Gastroesophageal sphincter (tissue), 4 donors: Measurements from ENCODE around the gene PARD3B. TPM values are rescaled to one million over a fixed set of nuclear protein-coding genes. Genes with fewer than 3 reads are reported as not detected.

Experiments
- ATAC-seq: fragments of 150-250 bp; one replicate; pipeline ENCODE4 v1.9.1; 2016; ENCODE audit warnings: mild to moderate bottlenecking, moderate library complexity
- H3K27ac ChIP-seq, 4 donors: fragments of 200-600 bp; sonication (generic) in 3 of 4; 1 replicate in 3 of 4; 2 replicates in 1 of 4; pipeline ENCODE4 v1.5.1; 2016 to 2019
- H3K27me3 ChIP-seq: fragments of 200-600 bp; sonication (generic); one replicate; pipeline ENCODE4 v1.5.1; 2019
- H3K36me3 ChIP-seq, 2 donors: fragments of 200-600 bp; sonication (generic); one replicate each; pipeline ENCODE4 v1.5.1; 2019; ENCODE audit warnings: control low read depth in 1 of 2
- H3K4me1 ChIP-seq, 3 donors: fragments of 200-600 bp; sonication (generic); 1 replicate in 2 of 3; 2 replicates in 1 of 3; pipeline ENCODE4 v1.5.1; 2016 to 2019; ENCODE audit warnings: control low read depth in 2 of 3
- H3K4me3 ChIP-seq, 2 donors: fragments of 200-600 bp; sonication (generic); one replicate each; pipeline ENCODE4 v1.5.1; 2019; ENCODE audit warnings: mild to moderate bottlenecking in 1 of 2, moderate library complexity in 1 of 2
- H3K9me3 ChIP-seq, 3 donors: fragments of 200-600 bp; sonication (generic); one replicate each; pipeline ENCODE4 v1.5.1; 2017 to 2019; ENCODE audit warnings: control low read depth in 2 of 3
- EP300 ChIP-seq: sonication (generic); formaldehyde crosslinking; IDR thresholded peaks from one replicate; pipeline ENCODE4 v1.6.1; 2017; ENCODE audit warnings: antibody characterized with exemption, mild to moderate bottlenecking
- POLR2A ChIP-seq, 2 donors: fragments of 450-650 bp; IDR thresholded peaks; one replicate each; pipeline ENCODE4 v1.6.1; 2017; ENCODE audit warnings: antibody characterized with exemption in 2 of 2, mild to moderate bottlenecking in 2 of 2, moderate library complexity in 1 of 2
- POLR2AphosphoS5 ChIP-seq: sonication (generic); formaldehyde crosslinking; IDR thresholded peaks from one replicate; pipeline ENCODE4 v1.6.1; 2017; ENCODE audit warnings: antibody characterized with exemption
- WGBS, 2 donors: methylation state at CpG; one replicate each; pipeline ENCODE4 v1.1.5; 2018; ENCODE audit warnings: low coverage in 1 of 2; 5-methylcytosine and 5-hydroxymethylcytosine counted together
- total RNA-seq, 4 donors: library from RNA; depleted of rRNA; stranded (reverse); fragments of >200 nt; gene quantifications; one replicate each; pipeline ENCODE4 v1.1.0, GENCODE V29; 2016
- TF ChIP-seq, protein P1 (sequence below), 4 experiments: fragments of 200-600 bp in 2 of 4; fragments of 450-650 bp in 2 of 4; sonication (generic) in 1 of 4; IDR thresholded peaks; one replicate each; pipeline ENCODE4 v1.5.1; 2017 to 2019; ENCODE audit warnings: antibody characterized with exemption in 4 of 4, mild to moderate bottlenecking in 2 of 4, moderate library complexity in 2 of 4

PARD3B gene
- total RNA-seq, 4 donors from 2014 or later: 29.6 to 42.2 (median 41.0) TPM

DNA sequence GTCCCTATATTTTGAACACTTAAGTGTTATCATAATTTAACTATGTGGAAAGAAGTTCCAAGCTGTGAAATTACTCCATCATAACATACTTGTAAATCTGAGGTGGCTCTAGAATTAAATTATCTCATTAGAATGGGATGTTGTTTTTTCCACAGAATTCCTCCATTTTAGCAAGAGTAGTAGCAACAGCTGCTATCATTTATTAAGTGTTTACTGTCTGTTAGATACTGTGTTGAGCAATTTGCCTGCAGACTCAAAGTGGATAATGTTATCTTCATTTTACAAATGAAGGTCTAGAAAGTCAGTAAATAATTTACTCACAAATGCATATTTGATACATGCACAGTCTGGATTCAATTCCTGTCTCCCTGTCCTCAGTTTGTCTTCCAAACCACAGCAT lies 632.3 kb downstream of the PARD3B start:
- Histone ChIP-seq H3K9me3 (no peaks in the 10 kb centered on the region), H3K27me3 (no peaks in the 10 kb centered on the region), H3K4me1 (peaks cover 0 to 8% (median 0%) of the 10 kb centered on the region in 3 donors), H3K4me3 (no peak overlapping the region), H3K27ac (no peak overlapping the region), H3K36me3 (no peaks in the 10 kb centered on the region)
- no peak for ATAC-seq
- TF ChIP-seq POLR2AphosphoS5 (no peak), EP300 (no peak), POLR2A (IDR thresholded peaks at IDR 0.05) (no peak)
- TF ChIP-seq, protein P1, sequence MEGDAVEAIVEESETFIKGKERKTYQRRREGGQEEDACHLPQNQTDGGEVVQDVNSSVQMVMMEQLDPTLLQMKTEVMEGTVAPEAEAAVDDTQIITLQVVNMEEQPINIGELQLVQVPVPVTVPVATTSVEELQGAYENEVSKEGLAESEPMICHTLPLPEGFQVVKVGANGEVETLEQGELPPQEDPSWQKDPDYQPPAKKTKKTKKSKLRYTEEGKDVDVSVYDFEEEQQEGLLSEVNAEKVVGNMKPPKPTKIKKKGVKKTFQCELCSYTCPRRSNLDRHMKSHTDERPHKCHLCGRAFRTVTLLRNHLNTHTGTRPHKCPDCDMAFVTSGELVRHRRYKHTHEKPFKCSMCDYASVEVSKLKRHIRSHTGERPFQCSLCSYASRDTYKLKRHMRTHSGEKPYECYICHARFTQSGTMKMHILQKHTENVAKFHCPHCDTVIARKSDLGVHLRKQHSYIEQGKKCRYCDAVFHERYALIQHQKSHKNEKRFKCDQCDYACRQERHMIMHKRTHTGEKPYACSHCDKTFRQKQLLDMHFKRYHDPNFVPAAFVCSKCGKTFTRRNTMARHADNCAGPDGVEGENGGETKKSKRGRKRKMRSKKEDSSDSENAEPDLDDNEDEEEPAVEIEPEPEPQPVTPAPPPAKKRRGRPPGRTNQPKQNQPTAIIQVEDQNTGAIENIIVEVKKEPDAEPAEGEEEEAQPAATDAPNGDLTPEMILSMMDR (IDR thresholded peaks at IDR 0.05): no peak

DNA sequence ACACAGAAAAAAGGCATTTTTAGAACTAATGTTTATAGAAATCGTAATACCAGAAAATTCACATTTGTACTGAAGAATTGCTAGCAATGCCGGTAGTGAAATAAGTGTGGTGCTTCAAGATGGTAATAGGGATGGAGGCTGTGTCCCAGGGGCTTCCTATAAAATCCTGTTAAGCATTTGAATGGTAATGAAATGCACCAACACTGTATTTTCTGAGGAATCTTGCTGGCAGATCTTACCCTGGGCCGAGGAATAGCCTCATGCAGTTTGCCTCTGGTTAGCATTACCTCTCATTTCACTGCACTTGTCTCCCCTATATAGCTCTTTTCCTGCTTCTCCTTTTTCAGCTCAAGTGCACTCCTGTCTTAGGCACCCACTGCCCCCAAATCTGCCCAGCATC lies 635.5 kb downstream of the PARD3B start:
- no peak for ATAC-seq
- no peak overlapping the region for H3K27ac ChIP-seq
- WGBS, 2 donors: 66 to 70% methylated on average over 2 to 3 of the region's 3 CpGs

DNA sequence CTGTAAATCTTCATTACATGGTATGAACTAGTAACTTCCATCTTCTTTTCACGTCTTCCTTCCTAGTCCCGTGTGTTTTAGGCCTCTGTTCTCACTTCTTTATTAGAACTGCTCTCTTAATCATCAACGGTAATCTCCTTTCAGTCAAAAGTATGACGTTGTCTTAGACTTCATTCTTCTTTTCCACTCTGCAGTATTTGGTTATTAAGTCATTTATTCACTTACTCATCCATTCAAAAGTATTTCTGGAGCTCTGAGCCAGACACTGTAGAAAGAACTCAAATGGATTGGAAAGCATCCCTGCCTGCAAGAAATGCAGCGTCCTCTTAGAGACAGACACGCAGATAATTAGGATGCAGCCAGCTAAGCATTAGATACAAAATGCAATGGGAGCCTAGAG lies 642.5 kb downstream of the PARD3B start:
- 44 to 56% methylated on average over 6 of the region's 6 CpGs for WGBS, 2 donors
- Histone ChIP-seq H3K27ac (no peak overlapping the region), H3K27me3 (no peaks in the 10 kb centered on the region), H3K9me3 (no peaks in the 10 kb centered on the region), H3K4me3 (no peak overlapping the region), H3K4me1 (peaks cover 0 to 8% (median 0%) of the 10 kb centered on the region in 3 donors), H3K36me3 (peaks cover 0 to 5% of the 10 kb centered on the region in 2 donors)
- TF ChIP-seq EP300: no peak
- no peak for TF ChIP-seq POLR2A (IDR thresholded peaks at IDR 0.05)
- TF ChIP-seq POLR2AphosphoS5: no peak
- TF ChIP-seq, protein P1 (IDR thresholded peaks at IDR 0.05): no peak
- ATAC-seq: no peak

More for the DNA sequence above, 635.5 kb downstream of the PARD3B start:
- Histone ChIP-seq H3K36me3 (peaks cover 0 to 2% of the 10 kb centered on the region in 2 donors), H3K4me3 (no peak overlapping the region), H3K9me3 (no peaks in the 10 kb centered on the region), H3K4me1 (peaks cover 0 to 5% (median 0%) of the 10 kb centered on the region in 3 donors), H3K27me3 (no peaks in the 10 kb centered on the region)
- TF ChIP-seq, protein P1 (IDR thresholded peaks at IDR 0.05): no peak
- no peak for TF ChIP-seq POLR2AphosphoS5
- TF ChIP-seq POLR2A (IDR thresholded peaks at IDR 0.05): no peak
- no peak for TF ChIP-seq EP300

DNA sequence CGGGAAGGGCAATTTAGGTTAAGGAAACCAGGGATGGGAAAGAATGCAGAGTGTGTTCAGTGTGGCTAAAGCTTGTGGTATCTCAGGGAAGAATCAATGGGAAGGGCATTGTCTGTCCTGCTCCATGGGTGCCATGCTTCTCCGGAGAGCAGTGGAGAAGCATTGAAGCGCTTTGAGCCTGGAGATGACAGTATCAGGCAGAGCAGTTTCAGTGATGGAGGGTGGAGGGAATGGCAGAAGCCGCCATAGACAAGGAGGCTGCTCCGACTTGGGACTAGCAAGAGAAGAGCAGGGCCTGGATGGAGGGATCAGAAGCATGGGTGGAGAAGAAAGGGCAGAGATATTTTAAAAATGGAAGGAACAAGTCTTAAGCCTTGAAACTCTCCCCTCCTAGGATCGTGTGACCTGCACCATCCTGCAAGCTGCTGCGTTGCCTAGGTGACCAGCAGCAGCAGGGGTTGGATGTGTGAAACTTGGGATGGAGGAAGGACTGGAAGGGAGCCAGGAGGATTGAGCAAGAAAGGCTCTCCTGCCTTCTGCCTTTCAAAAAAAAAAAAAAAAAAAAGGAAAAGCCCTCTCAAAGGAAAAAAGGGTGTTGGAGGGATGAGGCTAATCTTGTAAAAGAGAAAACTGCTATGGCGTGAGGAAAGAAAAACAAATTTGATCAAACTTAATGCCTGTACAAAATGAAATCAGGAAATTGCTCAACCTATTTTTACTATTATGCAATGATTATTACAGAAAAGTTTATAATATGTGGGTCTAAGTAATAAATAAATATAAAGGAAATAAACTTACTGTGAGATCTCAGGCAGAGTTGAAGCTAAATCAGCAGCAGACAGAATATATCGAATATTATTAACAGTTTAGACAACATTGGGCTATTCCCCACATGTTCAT lies 643.2 kb downstream of the PARD3B start:
- 76 to 89% methylated on average over 6 to 9 of the region's 9 CpGs for WGBS, 2 donors
- Histone ChIP-seq H3K9me3 (no peaks in the 10 kb centered on the region), H3K4me1 (peaks cover 0 to 8% (median 0%) of the 10 kb centered on the region in 3 donors), H3K36me3 (peaks cover 0 to 10% of the 10 kb centered on the region in 2 donors), H3K27me3 (no peaks in the 10 kb centered on the region), H3K27ac (no peak overlapping the region), H3K4me3 (no peak overlapping the region)
- ATAC-seq: peak; percentile 84
- TF ChIP-seq POLR2A (IDR thresholded peaks at IDR 0.05) (no peak), POLR2AphosphoS5 (no peak), EP300 (no peak)
- TF ChIP-seq, protein P1 (IDR thresholded peaks at IDR 0.05): no peak

DNA sequence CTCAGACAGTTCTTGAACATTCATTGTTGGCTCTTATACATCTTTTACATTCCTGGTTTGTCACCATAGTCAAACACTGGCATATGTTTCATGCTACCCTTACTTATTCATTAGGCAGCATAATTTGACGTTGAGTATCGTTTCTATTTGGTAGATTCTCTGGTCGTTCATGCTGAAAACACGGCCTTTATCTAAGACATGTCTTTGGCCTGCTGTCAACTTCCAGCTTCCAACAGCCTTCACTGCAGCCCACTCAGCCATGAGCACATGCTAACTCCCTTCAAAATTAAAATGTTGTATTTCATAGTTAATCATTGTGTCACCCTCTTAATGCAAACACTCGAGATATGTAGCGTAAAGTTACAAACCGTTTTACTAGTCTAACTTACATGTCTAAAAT lies 644.0 kb downstream of the PARD3B start:
- Histone ChIP-seq H3K4me1 (peaks cover 0 to 8% (median 0%) of the 10 kb centered on the region in 3 donors), H3K4me3 (no peak overlapping the region), H3K27ac (no peak overlapping the region), H3K9me3 (no peaks in the 10 kb centered on the region), H3K36me3 (peaks cover 0 to 15% of the 10 kb centered on the region in 2 donors), H3K27me3 (no peaks in the 10 kb centered on the region)
- TF ChIP-seq, protein P1 (IDR thresholded peaks at IDR 0.05): no peak
- TF ChIP-seq POLR2AphosphoS5: no peak
- no peak for TF ChIP-seq EP300
- TF ChIP-seq POLR2A (IDR thresholded peaks at IDR 0.05): no peak
- WGBS, 2 donors: 64 to 71% methylated on average over 7 of the region's 7 CpGs
- no peak for ATAC-seq
